Stimulated activated effector memory CD8-positive, alpha-beta T cell treated with anti-CD3 and anti-CD28 coated beads, Interleukin-12 subunit alpha, Interleukin-12 subunit beta, amount 100 ng/mL, for 72 hours (primary cell): ENCODE results near the gene PDE3B.
"Not testable (repeated sequence)": the region's sequence is repeated elsewhere in the genome, so short reads cannot be mapped to it uniquely, and the experiment has no call there.

Experiments used
- ATAC-seq: fragments of 150-1000 bp; cut with Tn5 transposase; 2 replicates; pipeline ENCODE4 v1.10.0; 2021
- DNase-seq, 2 donors: peaks; one replicate each; pipeline ENCODE4 v3.0.0; 2021 to 2022; ENCODE audit warnings: low spot score in 2 of 2
- H3K27ac Mint-ChIP-seq: one replicate; pipeline ENCODE4 v1.8.0; 2022; ENCODE audit warnings: mild to moderate bottlenecking, mixed read lengths
- H3K36me3 Mint-ChIP-seq: one replicate; pipeline ENCODE4 v1.8.0; 2022; ENCODE audit warnings: mild to moderate bottlenecking, mixed read lengths
- H3K4me1 Mint-ChIP-seq: one replicate; pipeline ENCODE4 v1.8.0; 2022; ENCODE audit warnings: mixed read lengths
- H3K4me3 Mint-ChIP-seq: one replicate; pipeline ENCODE4 v1.8.0; 2022; ENCODE audit warnings: mild to moderate bottlenecking, mixed read lengths
- H3K9me3 Mint-ChIP-seq: one replicate; pipeline ENCODE4 v1.8.0; 2022; ENCODE audit warnings: mixed read lengths

The PDE3B gene

GRCh38 chr11:14740539-14740938 is 96.9 kb downstream of the PDE3B start:
- ATAC-seq, H3K36me3 Mint-ChIP-seq, H3K27ac Mint-ChIP-seq, H3K4me3 Mint-ChIP-seq, DNase-seq, H3K9me3 Mint-ChIP-seq: not testable (repeated sequence)
- peaks cover 51% of the 10 kb centered on the region for H3K4me1 Mint-ChIP-seq

- Mint-ChIP-seq H3K27ac (no peak overlapping the region), H3K36me3 (no peaks in the 10 kb centered on the region), H3K9me3 (peaks cover 3% of the 10 kb centered on the region), H3K4me1 (peaks cover 44% of the 10 kb centered on the region), H3K4me3 (no peak overlapping the region)
- ATAC-seq = no peak
- DNase-seq = no peak
Measured at GRCh38 chr11:14741195-14741594, 97.6 kb downstream of the PDE3B start.

GRCh38 chr11:14742849-14743559 is 99.4 kb downstream of the PDE3B start:
- Mint-ChIP-seq H3K27ac (no peak overlapping the region), H3K4me3 (no peak overlapping the region), H3K36me3 (no peaks in the 10 kb centered on the region), H3K4me1 (peaks cover 48% of the 10 kb centered on the region), H3K9me3 (peaks cover 3% of the 10 kb centered on the region)
- DNase-seq = no peak
- ATAC-seq = no peak

GRCh38 chr11:14743667-14744066 is 100.1 kb downstream of the PDE3B start:
- DNase-seq, H3K9me3 Mint-ChIP-seq, H3K36me3 Mint-ChIP-seq, ATAC-seq, H3K4me3 Mint-ChIP-seq: not testable (repeated sequence)
- Mint-ChIP-seq H3K27ac (peak overlapping the region; percentile 51), H3K4me1 (peaks cover 48% of the 10 kb centered on the region)

GRCh38 chr11:14746857-14747395 is 103.3 kb downstream of the PDE3B start:
- H3K9me3 Mint-ChIP-seq = no peaks in the 10 kb centered on the region
- no peak for ATAC-seq
- peaks cover 35% of the 10 kb centered on the region for H3K4me1 Mint-ChIP-seq
- DNase-seq = no peak
- H3K36me3 Mint-ChIP-seq = no peaks in the 10 kb centered on the region
- H3K27ac Mint-ChIP-seq = peak overlapping the region; percentile 63
- no peak overlapping the region for H3K4me3 Mint-ChIP-seq

- no peaks in the 10 kb centered on the region for H3K9me3 Mint-ChIP-seq
- H3K27ac Mint-ChIP-seq = no peak overlapping the region
- no peak overlapping the region for H3K4me3 Mint-ChIP-seq
- DNase-seq (no peak), ATAC-seq (no peak)
- peaks cover 33% of the 10 kb centered on the region for H3K4me1 Mint-ChIP-seq
- H3K36me3 Mint-ChIP-seq = no peaks in the 10 kb centered on the region
Measured at GRCh38 chr11:14748090-14748489, 104.5 kb downstream of the PDE3B start.

DNA sequence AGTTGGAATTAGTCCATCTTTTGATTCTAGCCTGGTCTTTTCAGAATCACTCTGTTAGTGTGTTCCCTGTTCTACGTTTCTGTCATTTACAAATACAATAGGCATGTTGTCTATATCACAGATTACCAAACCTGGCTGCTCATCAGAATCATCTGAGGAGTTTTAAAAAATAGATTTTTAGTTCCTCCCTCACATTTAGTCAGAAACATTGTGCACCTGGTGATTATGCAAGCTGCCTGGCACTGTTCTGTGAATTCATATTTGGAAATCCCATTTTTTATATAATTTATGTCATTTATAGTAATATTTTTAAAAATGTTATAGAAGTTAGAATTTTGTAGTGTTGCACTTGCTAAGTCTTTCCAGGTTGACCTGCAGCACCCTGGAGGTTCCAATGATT is 107.3 kb downstream of the PDE3B start:
- DNase-seq = no peak
- Mint-ChIP-seq H3K36me3 (no peaks in the 10 kb centered on the region), H3K4me3 (no peak overlapping the region), H3K9me3 (no peaks in the 10 kb centered on the region), H3K27ac (peak overlapping the region; percentile 19), H3K4me1 (peaks cover 29% of the 10 kb centered on the region)
- ATAC-seq = no peak

- H3K4me1 Mint-ChIP-seq = peaks cover 29% of the 10 kb centered on the region
- ATAC-seq (peak; percentile 69), DNase-seq (no peak)
- H3K9me3 Mint-ChIP-seq = no peaks in the 10 kb centered on the region
- peak overlapping the region; percentile 2 for H3K4me3 Mint-ChIP-seq
- no peaks in the 10 kb centered on the region for H3K36me3 Mint-ChIP-seq
- peak overlapping the region; percentile 19 for H3K27ac Mint-ChIP-seq
Measured at GRCh38 chr11:14751975-14752407, 108.4 kb downstream of the PDE3B start.

DNA sequence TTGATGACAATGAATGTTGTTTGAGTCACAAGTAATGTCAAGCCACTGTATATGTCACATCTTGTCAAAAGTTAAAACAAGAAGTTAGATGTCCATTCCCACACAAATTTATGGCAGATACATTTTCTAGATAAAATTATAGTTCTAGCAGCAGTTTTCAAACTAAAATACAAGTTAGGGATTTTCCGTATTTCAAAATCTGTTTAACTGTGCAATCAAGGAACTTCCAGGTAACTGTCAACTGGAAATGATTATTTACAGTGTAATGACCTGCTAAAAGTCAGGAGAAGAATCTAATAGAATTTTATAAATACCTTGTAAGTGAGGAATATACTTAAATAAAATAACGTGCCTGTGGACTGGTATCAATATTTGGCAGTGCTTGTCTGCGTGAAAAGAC is 111.5 kb downstream of the PDE3B start:
- Mint-ChIP-seq H3K27ac (no peak overlapping the region), H3K9me3 (no peaks in the 10 kb centered on the region), H3K4me1 (peaks cover 25% of the 10 kb centered on the region), H3K4me3 (no peak overlapping the region), H3K36me3 (no peaks in the 10 kb centered on the region)
- ATAC-seq (no peak), DNase-seq (no peak)

- no peaks in the 10 kb centered on the region for H3K9me3 Mint-ChIP-seq
- no peaks in the 10 kb centered on the region for H3K36me3 Mint-ChIP-seq
- no peak for DNase-seq
- H3K4me1 Mint-ChIP-seq = peaks cover 22% of the 10 kb centered on the region
- no peak overlapping the region for H3K27ac Mint-ChIP-seq
- no peak overlapping the region for H3K4me3 Mint-ChIP-seq
- no peak for ATAC-seq
Measured at GRCh38 chr11:14756349-14756748, 112.7 kb downstream of the PDE3B start.

- not testable (repeated sequence) for H3K4me1 Mint-ChIP-seq, H3K27ac Mint-ChIP-seq, H3K36me3 Mint-ChIP-seq, ATAC-seq, DNase-seq, H3K9me3 Mint-ChIP-seq, H3K4me3 Mint-ChIP-seq
Measured at GRCh38 chr11:14759300-14760012, 115.9 kb downstream of the PDE3B start.

DNA sequence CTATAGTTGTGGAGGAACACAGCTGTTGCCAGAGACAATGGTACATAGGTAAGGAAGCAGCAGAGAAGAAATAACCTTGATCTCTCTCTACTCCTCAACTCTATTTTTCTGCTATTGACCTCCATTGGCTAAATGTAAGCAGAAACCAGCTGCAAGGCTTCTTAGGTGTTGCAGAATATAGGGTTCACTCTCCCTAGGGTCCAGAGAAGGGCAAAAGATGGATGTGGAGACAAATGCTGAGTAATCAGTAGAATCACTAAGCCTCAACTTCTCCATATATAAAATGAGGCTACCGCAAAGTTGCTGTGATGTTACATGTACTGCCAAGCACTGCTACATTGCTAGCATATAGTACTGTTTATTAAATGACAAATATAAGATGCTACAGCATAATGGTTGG is 120.6 kb downstream of the PDE3B start:
- Mint-ChIP-seq H3K4me1 (peaks cover 14% of the 10 kb centered on the region), H3K36me3 (peaks cover 9% of the 10 kb centered on the region), H3K9me3 (no peaks in the 10 kb centered on the region), H3K4me3 (no peak overlapping the region), H3K27ac (no peak overlapping the region)
- DNase-seq (peak in 1 of 2 donors; percentile 53), ATAC-seq (no peak)

DNA sequence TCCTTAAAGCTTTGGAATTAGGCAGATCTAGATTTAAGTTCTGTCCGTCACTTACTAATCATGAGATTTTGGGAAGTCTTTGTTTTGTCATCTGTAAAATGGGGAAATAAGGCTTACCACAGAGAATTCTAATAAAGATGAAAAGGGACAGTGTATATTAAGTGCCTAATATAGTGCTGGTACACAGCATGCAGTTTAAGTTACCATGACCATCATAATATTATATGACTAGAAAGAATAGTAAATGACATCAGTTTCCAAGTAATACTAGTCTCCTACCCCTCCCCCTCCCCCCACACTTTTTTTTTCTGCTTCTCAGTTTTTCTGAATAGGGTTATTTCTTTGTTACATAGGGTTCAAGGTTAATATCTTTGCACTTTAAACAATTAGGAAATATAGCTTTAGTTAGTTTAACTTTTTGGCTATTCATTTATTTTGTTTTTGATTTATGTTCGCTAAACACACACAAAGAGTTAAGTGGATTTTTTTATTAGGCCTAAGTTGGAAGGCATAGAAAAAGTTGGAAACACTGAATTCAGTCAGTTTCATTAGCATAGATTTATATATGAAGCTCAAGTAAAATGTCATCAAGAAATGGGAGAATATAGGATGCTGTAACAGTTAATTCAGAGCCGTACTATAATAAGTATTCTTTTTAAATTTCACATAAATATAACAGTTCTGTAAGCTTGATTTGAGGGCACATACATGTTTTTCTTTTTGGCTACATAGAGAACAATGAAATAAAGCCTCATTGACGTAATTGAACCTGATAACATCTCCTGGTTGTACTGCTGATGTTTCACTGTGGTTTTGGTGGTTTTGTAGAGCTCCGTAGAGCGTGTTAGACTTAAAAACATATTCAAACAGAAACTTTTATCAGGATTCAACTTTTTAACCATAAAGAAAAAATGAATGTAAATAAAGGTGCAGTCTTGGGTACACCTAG is 121.2 kb downstream of the PDE3B start:
- Mint-ChIP-seq H3K4me3 (no peak overlapping the region), H3K36me3 (peaks cover 9% of the 10 kb centered on the region), H3K9me3 (no peaks in the 10 kb centered on the region), H3K27ac (no peak overlapping the region), H3K4me1 (peaks cover 21% of the 10 kb centered on the region)
- DNase-seq = peak in 1 of 2 donors; percentile 54
- ATAC-seq = peak; percentile 95

GRCh38 chr11:14766585-14766984 is 123.0 kb downstream of the PDE3B start:
- H3K36me3 Mint-ChIP-seq = peaks cover 9% of the 10 kb centered on the region
- ATAC-seq (no peak), DNase-seq (no peak)
- H3K9me3 Mint-ChIP-seq = no peaks in the 10 kb centered on the region
- H3K27ac Mint-ChIP-seq = no peak overlapping the region
- peaks cover 35% of the 10 kb centered on the region for H3K4me1 Mint-ChIP-seq
- H3K4me3 Mint-ChIP-seq = no peak overlapping the region
